ENCODE data around the gene SSBP3. TPM values are rescaled to one million over a fixed set of nuclear protein-coding genes. Genes with fewer than 3 reads are reported as not detected.
"Not testable (repeated sequence)": the region's sequence is repeated elsewhere in the genome, so short reads cannot be mapped to it uniquely, and the experiment has no call there.

The SSBP3 gene
- total and polyA plus RNA-seq, 4 donors = 43.7 to 83.4 (median 65.8) TPM

- Histone ChIP-seq H3K9me3 (ENCODE audit: control insufficient read depth, low read length) (peaks cover 1% of the 10 kb centered on the region), H3K4me3 (ENCODE audit: low read length in 2 of 2) (no peak overlapping the region), H3K4me1 (ENCODE audit: control insufficient read depth in 1 of 2, insufficient read depth in 2 of 2, low read length in 2 of 2) (no peaks in the 10 kb centered on the region), H3K36me3 (ENCODE audit: control insufficient read depth in 1 of 2, insufficient read depth in 2 of 2, low read length in 1 of 2) (no peaks in the 10 kb centered on the region), H3K27me3 (ENCODE audit: control insufficient read depth in 1 of 2, insufficient read depth in 2 of 2, low read length in 1 of 2) (no peaks in the 10 kb centered on the region), H3K27ac (ENCODE audit: low read depth in 1 of 2, low read length in 2 of 2) (no peak overlapping the region)
- DNase-seq (peak in 1 of 2 donors; percentile 17), ATAC-seq (ENCODE audit: low FRiP score) (no peak)
- WGBS, 2 donors = 86 to 96% methylated on average over 6 of the region's 6 CpGs
- intact Hi-C loops (cut with DNase I) = no loop called here
Measured at GRCh38 chr1:54437783-54438182, 31.6 kb upstream of the SSBP3 start.

- no peak for ATAC-seq (ENCODE audit: low FRiP score)
- 83 to 85% methylated on average over 5 of the region's 5 CpGs for WGBS, 2 donors
- Histone ChIP-seq H3K27ac (ENCODE audit: low read depth in 1 of 2, low read length in 2 of 2) (no peak overlapping the region), H3K9me3 (ENCODE audit: control insufficient read depth, low read length) (peaks cover 1% of the 10 kb centered on the region), H3K4me1 (ENCODE audit: control insufficient read depth in 1 of 2, insufficient read depth in 2 of 2, low read length in 2 of 2) (no peaks in the 10 kb centered on the region), H3K36me3 (ENCODE audit: control insufficient read depth in 1 of 2, insufficient read depth in 2 of 2, low read length in 1 of 2) (no peaks in the 10 kb centered on the region), H3K27me3 (ENCODE audit: control insufficient read depth in 1 of 2, insufficient read depth in 2 of 2, low read length in 1 of 2) (no peaks in the 10 kb centered on the region), H3K4me3 (ENCODE audit: low read length in 2 of 2) (no peak overlapping the region)
- intact Hi-C loops (cut with DNase I) = no loop called here
- no peak for DNase-seq
Measured at GRCh38 chr1:54436826-54437225, 30.6 kb upstream of the SSBP3 start.

- WGBS, 2 donors = 92 to 94% methylated on average over 6 of the region's 6 CpGs
- Histone ChIP-seq H3K27ac (ENCODE audit: low read depth in 1 of 2, low read length in 2 of 2) (no peak overlapping the region), H3K4me1 (ENCODE audit: control insufficient read depth in 1 of 2, insufficient read depth in 2 of 2, low read length in 2 of 2) (no peaks in the 10 kb centered on the region), H3K4me3 (ENCODE audit: low read length in 2 of 2) (no peak overlapping the region), H3K9me3 (ENCODE audit: control insufficient read depth, low read length) (peaks cover 1% of the 10 kb centered on the region), H3K27me3 (ENCODE audit: control insufficient read depth in 1 of 2, insufficient read depth in 2 of 2, low read length in 1 of 2) (no peaks in the 10 kb centered on the region), H3K36me3 (ENCODE audit: control insufficient read depth in 1 of 2, insufficient read depth in 2 of 2, low read length in 1 of 2) (no peaks in the 10 kb centered on the region)
- intact Hi-C loops (cut with DNase I) = loop anchor here in 1 of 2 donors (5.0 kb wide), 1 partner anchor 32 kb away; no protein-coding TSS in a partner anchor
- ATAC-seq (ENCODE audit: low FRiP score) (no peak), DNase-seq (peak in 1 of 2 donors; percentile 65)
Measured at GRCh38 chr1:54429838-54430237, 23.6 kb upstream of the SSBP3 start.

- Histone ChIP-seq H3K27ac (ENCODE audit: low read depth in 1 of 2, low read length in 2 of 2) (no peak overlapping the region), H3K4me3 (ENCODE audit: low read length in 2 of 2) (no peak overlapping the region), H3K27me3 (ENCODE audit: control insufficient read depth in 1 of 2, insufficient read depth in 2 of 2, low read length in 1 of 2) (no peaks in the 10 kb centered on the region), H3K4me1 (ENCODE audit: control insufficient read depth in 1 of 2, insufficient read depth in 2 of 2, low read length in 2 of 2) (no peaks in the 10 kb centered on the region), H3K9me3 (ENCODE audit: control insufficient read depth, low read length) (peaks cover 1% of the 10 kb centered on the region), H3K36me3 (ENCODE audit: control insufficient read depth in 1 of 2, insufficient read depth in 2 of 2, low read length in 1 of 2) (no peaks in the 10 kb centered on the region)
- ATAC-seq (ENCODE audit: low FRiP score) = no peak
- intact Hi-C loops (cut with DNase I) = loop anchor here in 1 of 2 donors (5.0 kb wide), 1 partner anchor 33 kb away; no protein-coding TSS in a partner anchor
- WGBS, 2 donors = 76 to 85% methylated on average over 10 of the region's 10 CpGs
- peak in 1 of 2 donors; percentile 38 for DNase-seq
Measured at GRCh38 chr1:54428837-54429518, 22.8 kb upstream of the SSBP3 start.

- peak in 1 of 2 donors; percentile 27 for DNase-seq
- no peaks in the 10 kb centered on the region for H3K4me1 ChIP-seq (ENCODE audit: control insufficient read depth in 1 of 2, insufficient read depth in 2 of 2, low read length in 2 of 2)
- WGBS, 2 donors = 89 to 91% methylated on average over 9 of the region's 9 CpGs
- H3K9me3 ChIP-seq (ENCODE audit: control insufficient read depth, low read length) = no peaks in the 10 kb centered on the region
- no peak for ATAC-seq (ENCODE audit: low FRiP score)
- no peak overlapping the region for H3K27ac ChIP-seq (ENCODE audit: low read depth in 1 of 2, low read length in 2 of 2)
- no peaks in the 10 kb centered on the region for H3K27me3 ChIP-seq (ENCODE audit: control insufficient read depth in 1 of 2, insufficient read depth in 2 of 2, low read length in 1 of 2)
- H3K36me3 ChIP-seq (ENCODE audit: control insufficient read depth in 1 of 2, insufficient read depth in 2 of 2, low read length in 1 of 2) = no peaks in the 10 kb centered on the region
- intact Hi-C loops (cut with DNase I) = loop anchor here in 1 of 2 donors (5.0 kb wide), 1 partner anchor 37 kb away; no protein-coding TSS in a partner anchor
- no peak overlapping the region for H3K4me3 ChIP-seq (ENCODE audit: low read length in 2 of 2)
Measured at GRCh38 chr1:54425152-54425584, 19.0 kb upstream of the SSBP3 start.

GRCh38 chr1:54424398-54424797 lies 18.2 kb upstream of the SSBP3 start:
- Histone ChIP-seq H3K27me3 (ENCODE audit: control insufficient read depth in 1 of 2, insufficient read depth in 2 of 2, low read length in 1 of 2) (no peaks in the 10 kb centered on the region), H3K9me3 (ENCODE audit: control insufficient read depth, low read length) (no peaks in the 10 kb centered on the region), H3K27ac (ENCODE audit: low read depth in 1 of 2, low read length in 2 of 2) (no peak overlapping the region), H3K36me3 (ENCODE audit: control insufficient read depth in 1 of 2, insufficient read depth in 2 of 2, low read length in 1 of 2) (no peaks in the 10 kb centered on the region), H3K4me3 (ENCODE audit: low read length in 2 of 2) (no peak overlapping the region), H3K4me1 (ENCODE audit: control insufficient read depth in 1 of 2, insufficient read depth in 2 of 2, low read length in 2 of 2) (no peaks in the 10 kb centered on the region)
- no peak for DNase-seq
- WGBS, 2 donors = 89 to 96% methylated on average over 2 of the region's 2 CpGs
- intact Hi-C loops (cut with DNase I) = no loop called here
- no peak for ATAC-seq (ENCODE audit: low FRiP score)

- intact Hi-C loops (cut with DNase I) = no loop called here
- H3K4me3 ChIP-seq (ENCODE audit: low read length in 2 of 2) = no peak overlapping the region
- ATAC-seq (ENCODE audit: low FRiP score) (no peak), DNase-seq (no peak)
- WGBS, 2 donors = 26 to 27% methylated on average over 4 of the region's 4 CpGs
- H3K27ac ChIP-seq (ENCODE audit: low read depth in 1 of 2, low read length in 2 of 2) = no peak overlapping the region
- no peaks in the 10 kb centered on the region for H3K27me3 ChIP-seq (ENCODE audit: control insufficient read depth in 1 of 2, insufficient read depth in 2 of 2, low read length in 1 of 2)
- H3K36me3 ChIP-seq (ENCODE audit: control insufficient read depth in 1 of 2, insufficient read depth in 2 of 2, low read length in 1 of 2) = no peaks in the 10 kb centered on the region
- no peaks in the 10 kb centered on the region for H3K9me3 ChIP-seq (ENCODE audit: control insufficient read depth, low read length)
- H3K4me1 ChIP-seq (ENCODE audit: control insufficient read depth in 1 of 2, insufficient read depth in 2 of 2, low read length in 2 of 2) = no peaks in the 10 kb centered on the region
Measured at GRCh38 chr1:54421101-54421504, 14.9 kb upstream of the SSBP3 start.

GRCh38 chr1:54418598-54418997 lies 12.4 kb upstream of the SSBP3 start:
- H3K4me1 ChIP-seq (ENCODE audit: control insufficient read depth in 1 of 2, insufficient read depth in 2 of 2, low read length in 2 of 2); H3K9me3 ChIP-seq (ENCODE audit: control insufficient read depth, low read length); intact Hi-C loops (cut with DNase I); H3K27ac ChIP-seq (ENCODE audit: low read depth in 1 of 2, low read length in 2 of 2); H3K27me3 ChIP-seq (ENCODE audit: control insufficient read depth in 1 of 2, insufficient read depth in 2 of 2, low read length in 1 of 2); DNase-seq; H3K4me3 ChIP-seq (ENCODE audit: low read length in 2 of 2); ATAC-seq (ENCODE audit: low FRiP score); H3K36me3 ChIP-seq (ENCODE audit: control insufficient read depth in 1 of 2, insufficient read depth in 2 of 2, low read length in 1 of 2): not testable (repeated sequence)
- WGBS, 2 donors = 95 to 98% methylated on average over 6 of the region's 6 CpGs

GRCh38 chr1:54417123-54417522 lies 10.9 kb upstream of the SSBP3 start:
- Histone ChIP-seq H3K36me3 (ENCODE audit: control insufficient read depth in 1 of 2, insufficient read depth in 2 of 2, low read length in 1 of 2) (no peaks in the 10 kb centered on the region), H3K9me3 (ENCODE audit: control insufficient read depth, low read length) (no peaks in the 10 kb centered on the region), H3K27ac (ENCODE audit: low read depth in 1 of 2, low read length in 2 of 2) (no peak overlapping the region), H3K4me3 (ENCODE audit: low read length in 2 of 2) (no peak overlapping the region), H3K4me1 (ENCODE audit: control insufficient read depth in 1 of 2, insufficient read depth in 2 of 2, low read length in 2 of 2) (no peaks in the 10 kb centered on the region), H3K27me3 (ENCODE audit: control insufficient read depth in 1 of 2, insufficient read depth in 2 of 2, low read length in 1 of 2) (no peaks in the 10 kb centered on the region)
- ATAC-seq (ENCODE audit: low FRiP score) (no peak), DNase-seq (peak in 1 of 2 donors; percentile 62)
- intact Hi-C loops (cut with DNase I) = no loop called here
- 42 to 54% methylated on average over 5 of the region's 5 CpGs for WGBS, 2 donors

Measured in aorta (tissue), 5 donors.